Measurements from ENCODE around the gene ACOT6. TPM values are rescaled to one million over a fixed set of nuclear protein-coding genes. Genes with fewer than 3 reads are reported as not detected.

Gene ACOT6

Small RNAs within 50 kb of the gene (small RNA-seq; reads per million reads assigned to genes)
- not detected for gene RNU6-240P (ENCODE audit: insufficient read depth)
